A549 treated with CpdA at 1 μM for 4 hours (cell line): ENCODE results near the gene FAM241B. TPM values are rescaled to one million over a fixed set of nuclear protein-coding genes. Genes with fewer than 3 reads are reported as not detected.

Experiments
- total RNA-seq: library from RNA; stranded (reverse); fragments of 200-300 nt; extraction: Qiagen RNA extraction; gene quantifications from 5 replicates; pipeline ENCODE4 v1.2.3, GENCODE V29; 2022; ENCODE audit warnings: low read depth

The FAM241B gene, protein sequence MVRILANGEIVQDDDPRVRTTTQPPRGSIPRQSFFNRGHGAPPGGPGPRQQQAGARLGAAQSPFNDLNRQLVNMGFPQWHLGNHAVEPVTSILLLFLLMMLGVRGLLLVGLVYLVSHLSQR
- 18.3 to 21.2 TPM (median 19.5 TPM) in 5 replicates for total RNA-seq

DNA sequence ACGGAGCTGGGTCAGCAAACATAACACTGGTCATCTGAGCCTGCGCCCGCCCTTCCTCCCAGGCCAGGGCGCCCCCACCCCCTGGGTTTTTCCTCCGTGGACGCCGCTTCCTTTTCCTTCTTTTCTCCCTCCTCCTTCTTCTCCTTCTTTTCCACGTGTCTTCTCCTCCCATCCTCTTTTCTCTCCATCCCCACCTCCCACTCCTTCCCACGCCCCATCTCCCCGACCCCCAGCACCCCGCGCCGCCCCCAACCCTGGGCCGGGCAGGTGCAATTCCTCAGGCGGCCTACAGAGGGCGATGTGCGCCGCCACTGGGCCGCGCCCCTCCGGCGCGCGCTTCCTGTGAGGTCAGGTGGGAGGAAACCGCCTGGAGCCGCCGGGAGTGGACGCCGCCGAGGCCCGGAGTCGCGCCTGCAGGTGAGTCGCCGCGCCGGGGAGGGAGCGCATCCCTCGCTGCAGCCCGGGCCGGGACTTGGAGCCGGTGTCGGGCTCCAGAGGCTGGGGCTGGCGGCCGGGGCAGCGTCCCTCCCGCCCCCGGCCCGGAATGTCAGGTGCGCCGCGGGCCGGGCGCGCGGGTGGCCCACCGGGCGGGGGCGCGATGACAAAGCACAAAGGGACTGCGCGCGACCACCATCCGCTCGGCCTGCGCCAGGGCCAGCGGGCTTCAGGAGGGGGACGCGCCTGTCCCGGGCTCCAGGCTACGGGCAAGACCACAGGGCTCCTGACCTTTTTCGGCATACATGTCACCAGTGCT, at the start of gene FAM241B:
TSS of gene FAM241B (plus strand) at position 351 of the 754 bp plus-strand sequence. CDS start 1,497 bp downstream, outside the sequence.

Other genes starting within 250 kb of the FAM241B start
- 0.14 to 0.17 TPM (median 0.16 TPM) in 4 of 5 replicates, not detected in the other for gene TACR2, start 213.3 kb upstream of the FAM241B start, total RNA-seq
- 85.7 to 107 TPM (median 105 TPM) in 5 replicates for gene TSPAN15, start 178.8 kb upstream of the FAM241B start, total RNA-seq
- gene NEUROG3, start 56.8 kb upstream of the FAM241B start, total RNA-seq = not detected in 5 replicates
- 0.41 to 0.57 TPM (median 0.43 TPM) in 5 replicates for gene COL13A1, start 171.7 kb downstream of the FAM241B start, total RNA-seq